ENCODE data around the gene RNF141. TPM values are rescaled to one million over a fixed set of nuclear protein-coding genes. Genes with fewer than 3 reads are reported as not detected.

The RNF141 gene
- total and polyA plus RNA-seq, 2 experiments from 2014 or later: 35.9 to 46.9 TPM

- no peak for DNase-seq
- H3K9ac ChIP-seq: no peak overlapping the region
- 83 to 91% methylated on average over 7 of the region's 7 CpGs for WGBS, 2 experiments (ENCODE audit: low coverage in 1 of 2, low lambda C conversion rate in 2 of 2, missing lambda C conversion rate in 2 of 2)
- 0 out of 2 replicates have a peak overlapping the region, but pooled peaks have one; percentile 9 for H3K27ac ChIP-seq
- TF ChIP-seq EZH2phosphoT487 (IDR thresholded peaks at IDR 0.05; ENCODE audit: insufficient read depth, low read depth) (no peak), EZH2 (IDR thresholded peaks at IDR 0.05; ENCODE audit: insufficient read depth, poor library complexity, severe bottlenecking) (no peak)
- H3K79me2 ChIP-seq (ENCODE audit: insufficient read depth): no peaks in the 10 kb centered on the region
- H3K4me2 ChIP-seq (ENCODE audit: unreplicated experiment): peak overlapping the region; percentile 17
- no peaks in the 10 kb centered on the region for H3K9me3 ChIP-seq (ENCODE audit: low read depth)
- no peaks in the 10 kb centered on the region for H4K20me1 ChIP-seq (ENCODE audit: insufficient read depth)
- in situ Hi-C loops (cut with MboI): no loop called here
- no peaks in the 10 kb centered on the region for H3K9me2 ChIP-seq (ENCODE audit: insufficient read depth)
- H3K4me3 ChIP-seq: no peak overlapping the region
- H3K36me3 ChIP-seq (ENCODE audit: low read depth): no peaks in the 10 kb centered on the region
- H3K27me3 ChIP-seq (replicated peaks; ENCODE audit: insufficient read depth): no peaks in the 10 kb centered on the region
- H3F3A ChIP-seq (ENCODE audit: insufficient read depth): peaks cover 20% of the 10 kb centered on the region
- peaks cover 34% of the 10 kb centered on the region for H3K4me1 ChIP-seq (ENCODE audit: insufficient read depth)
- H2AFZ ChIP-seq: no peak overlapping the region
Measured at GRCh38 chr11:10587388-10587787, 46.4 kb upstream of the RNF141 start.

GRCh38 chr11:10584071-10584501 lies 43.1 kb upstream of the RNF141 start:
- WGBS, 2 experiments (ENCODE audit: low coverage in 1 of 2, low lambda C conversion rate in 2 of 2, missing lambda C conversion rate in 2 of 2): 52% methylated on average over 3 of the region's 3 CpGs
- Histone ChIP-seq H3K36me3 (ENCODE audit: low read depth) (no peaks in the 10 kb centered on the region), H3K9ac (no peak overlapping the region), H3F3A (ENCODE audit: insufficient read depth) (peaks cover 5% of the 10 kb centered on the region; the same call in 1 of the 2 replicates), H2AFZ (no peak overlapping the region), H3K4me1 (ENCODE audit: insufficient read depth) (peaks cover 15% of the 10 kb centered on the region), H3K9me3 (ENCODE audit: low read depth) (no peaks in the 10 kb centered on the region), H3K9me2 (ENCODE audit: insufficient read depth) (no peaks in the 10 kb centered on the region), H3K4me2 (ENCODE audit: unreplicated experiment) (no peak overlapping the region), H3K79me2 (ENCODE audit: insufficient read depth) (no peaks in the 10 kb centered on the region), H3K27me3 (replicated peaks; ENCODE audit: insufficient read depth) (no peaks in the 10 kb centered on the region), H3K27ac (no peak overlapping the region), H4K20me1 (ENCODE audit: insufficient read depth) (no peaks in the 10 kb centered on the region), H3K4me3 (no peak overlapping the region)
- TF ChIP-seq EZH2 (IDR thresholded peaks at IDR 0.05; ENCODE audit: insufficient read depth, poor library complexity, severe bottlenecking) (no peak), EZH2phosphoT487 (IDR thresholded peaks at IDR 0.05; ENCODE audit: insufficient read depth, low read depth) (no peak)
- no peak for DNase-seq
- in situ Hi-C loops (cut with MboI): no loop called here

- no peak overlapping the region for H3K27ac ChIP-seq
- no peak overlapping the region for H3K4me2 ChIP-seq (ENCODE audit: unreplicated experiment)
- no peaks in the 10 kb centered on the region for H3K9me3 ChIP-seq (ENCODE audit: low read depth)
- 85 to 86% methylated on average over 4 of the region's 4 CpGs for WGBS, 2 experiments (ENCODE audit: low coverage in 1 of 2, low lambda C conversion rate in 2 of 2, missing lambda C conversion rate in 2 of 2)
- no peak overlapping the region for H3K9ac ChIP-seq
- H3K4me3 ChIP-seq: no peak overlapping the region
- in situ Hi-C loops (cut with MboI): no loop called here
- no peak overlapping the region for H2AFZ ChIP-seq
- TF ChIP-seq EZH2phosphoT487 (IDR thresholded peaks at IDR 0.05; ENCODE audit: insufficient read depth, low read depth) (no peak), EZH2 (IDR thresholded peaks at IDR 0.05; ENCODE audit: insufficient read depth, poor library complexity, severe bottlenecking) (no peak)
- H3K9me2 ChIP-seq (ENCODE audit: insufficient read depth): no peaks in the 10 kb centered on the region
- peak; percentile 66 for DNase-seq
- peaks cover 3% of the 10 kb centered on the region for H3K4me1 ChIP-seq (ENCODE audit: insufficient read depth)
- H3F3A ChIP-seq (ENCODE audit: insufficient read depth): peaks cover under 1% of the 10 kb centered on the region; the same call in 1 of the 2 replicates
- H3K27me3 ChIP-seq (replicated peaks; ENCODE audit: insufficient read depth): no peaks in the 10 kb centered on the region
- H3K36me3 ChIP-seq (ENCODE audit: low read depth): no peaks in the 10 kb centered on the region
- H4K20me1 ChIP-seq (ENCODE audit: insufficient read depth): no peaks in the 10 kb centered on the region
- no peaks in the 10 kb centered on the region for H3K79me2 ChIP-seq (ENCODE audit: insufficient read depth)
Measured at GRCh38 chr11:10581481-10582019, 40.6 kb upstream of the RNF141 start.

GRCh38 chr11:10580623-10581022 lies 39.6 kb upstream of the RNF141 start:
- Histone ChIP-seq H3K9me2 (ENCODE audit: insufficient read depth) (no peaks in the 10 kb centered on the region), H3K79me2 (ENCODE audit: insufficient read depth) (no peaks in the 10 kb centered on the region), H3K27ac (no peak overlapping the region), H3K4me3 (no peak overlapping the region), H3K9me3 (ENCODE audit: low read depth) (no peaks in the 10 kb centered on the region), H3K4me1 (ENCODE audit: insufficient read depth) (peaks cover 1% of the 10 kb centered on the region; the same call in 1 of the 2 replicates), H3K4me2 (ENCODE audit: unreplicated experiment) (no peak overlapping the region), H3F3A (ENCODE audit: insufficient read depth) (no peaks in the 10 kb centered on the region), H2AFZ (no peak overlapping the region), H3K9ac (no peak overlapping the region), H4K20me1 (ENCODE audit: insufficient read depth) (no peaks in the 10 kb centered on the region), H3K36me3 (ENCODE audit: low read depth) (no peaks in the 10 kb centered on the region), H3K27me3 (replicated peaks; ENCODE audit: insufficient read depth) (no peaks in the 10 kb centered on the region)
- 95 to 96% methylated on average over 4 of the region's 4 CpGs for WGBS, 2 experiments (ENCODE audit: low coverage in 1 of 2, low lambda C conversion rate in 2 of 2, missing lambda C conversion rate in 2 of 2)
- TF ChIP-seq EZH2phosphoT487 (IDR thresholded peaks at IDR 0.05; ENCODE audit: insufficient read depth, low read depth) (no peak), EZH2 (IDR thresholded peaks at IDR 0.05; ENCODE audit: insufficient read depth, poor library complexity, severe bottlenecking) (no peak)
- DNase-seq: no peak
- in situ Hi-C loops (cut with MboI): no loop called here

Measured in GM23248 (cell line).